Activated naive CD4-positive, alpha-beta T cell treated with anti-CD3 and anti-CD28 coated beads for 36 hours (primary cell): ENCODE measurements around the gene SQOR. TPM values are rescaled to one million over a fixed set of nuclear protein-coding genes. Genes with fewer than 3 reads are reported as not detected.

Experiments used
- CTCF ChIA-PET: fragments of 350-600 bp; sonication (Branson Sonifier 250); formaldehyde crosslinking; loops from one replicate; lab custom pipeline; 2021; ENCODE audit warnings: antibody characterized with exemption; lab: Charles Lee
- DNase-seq: peaks from one replicate; pipeline ENCODE4 v3.0.0-alpha.2; 2020
- H3K27ac Mint-ChIP-seq: one replicate; pipeline ENCODE4 v1.8.0; 2021; ENCODE audit warnings: mild to moderate bottlenecking, mixed read lengths
- H3K27me3 Mint-ChIP-seq: one replicate; pipeline ENCODE4 v1.8.0; 2021; ENCODE audit warnings: low read depth, mixed read lengths
- H3K36me3 Mint-ChIP-seq: one replicate; pipeline ENCODE4 v1.8.0; 2021; ENCODE audit warnings: low read depth, mixed read lengths
- H3K4me1 Mint-ChIP-seq: one replicate; pipeline ENCODE4 v1.8.0; 2021; ENCODE audit warnings: low read depth, mixed read lengths
- H3K4me3 Mint-ChIP-seq: one replicate; pipeline ENCODE4 v1.8.0; 2021; ENCODE audit warnings: mild to moderate bottlenecking, moderate library complexity, mixed read lengths
- H3K9me3 Mint-ChIP-seq: one replicate; pipeline ENCODE4 v1.8.0; 2021; ENCODE audit warnings: mixed read lengths
- intact Hi-C: fragments of 100-400 bp; cut with micrococcal nuclease; formaldehyde crosslinking; loops from one replicate; pipeline ENCODE4 v1.15.1; 2023
- total RNA-seq, 2 experiments: library from RNA; stranded (reverse); gene quantifications; one replicate each; pipeline ENCODE4 v1.2.3, GENCODE V29; 2021

The SQOR gene
- total RNA-seq: 10 to 100 TPM; 54.3 to 56.4 TPM

GRCh38 chr15:45634432-45635190 lies at the start of gene SQOR:
SQOR (plus strand) TSS chr15:45635029; CDS start chr15:45658924, 23,895 bp downstream.
- Mint-ChIP-seq H3K27me3 (no peaks in the 10 kb centered on the region), H3K4me1 (peaks cover 43% of the 10 kb centered on the region), H3K9me3 (no peaks in the 10 kb centered on the region), H3K27ac (peak within 1 kb of the TSS; percentile 86), H3K36me3 (peaks cover 6% of the 10 kb centered on the region), H3K4me3 (peak within 1 kb of the TSS; percentile 99)
- CTCF ChIA-PET: interaction anchor here (0.6 to 2.8 kb wide), 3 partner anchors 17 to 27 kb away, joined by 3 to 8 read pairs (median 3); no protein-coding TSS in a partner anchor
- intact Hi-C loops: loop anchor here (1.0 to 10.0 kb wide), 4 partner anchors 22 to 1210 kb away; partner anchors contain the start of gene CTDSPL2
- peak; percentile 76 for DNase-seq

DNA sequence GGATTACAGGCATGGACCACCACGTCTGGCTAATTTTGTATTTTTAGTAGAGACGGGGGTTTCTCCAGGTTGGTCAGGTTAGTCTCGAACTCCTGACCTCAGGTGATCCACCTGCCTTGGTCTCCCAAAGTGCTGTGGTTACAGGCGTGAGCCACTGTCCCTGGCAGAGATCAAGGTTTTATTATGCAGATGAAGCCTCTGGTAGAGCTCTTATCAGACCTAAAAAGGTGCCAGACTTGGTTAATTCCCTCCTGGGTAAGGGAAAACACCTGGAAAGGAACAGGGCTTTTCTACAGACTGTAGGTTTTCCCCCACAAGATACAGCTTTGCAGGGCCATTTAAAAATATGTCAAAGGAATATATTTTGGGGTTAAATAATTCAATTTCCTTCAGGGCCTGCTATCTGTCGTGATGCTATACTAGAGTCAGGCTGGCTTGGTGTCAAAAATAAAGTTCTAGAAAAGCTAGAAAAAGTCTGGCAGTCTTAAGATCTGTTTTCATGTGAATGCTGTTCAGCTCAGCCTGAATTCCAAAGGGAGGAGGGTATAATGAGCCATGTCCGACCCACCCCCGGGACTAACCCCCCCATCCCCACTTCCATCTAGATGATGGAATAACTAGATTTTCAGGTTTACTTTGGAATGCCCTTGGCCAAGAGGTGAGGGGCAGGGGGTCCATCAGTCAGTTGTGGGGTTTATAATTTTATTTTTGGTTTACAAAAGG lies 49.6 kb upstream of the SQOR start:
- no peak overlapping the region for H3K27ac Mint-ChIP-seq
- H3K4me3 Mint-ChIP-seq: peak overlapping the region; percentile 100
- DNase-seq: peak; percentile 43
- intact Hi-C loops: no loop called here
- peaks cover 37% of the 10 kb centered on the region for H3K4me1 Mint-ChIP-seq
- no peaks in the 10 kb centered on the region for H3K27me3 Mint-ChIP-seq
- H3K9me3 Mint-ChIP-seq: no peaks in the 10 kb centered on the region
- H3K36me3 Mint-ChIP-seq: peaks cover 2% of the 10 kb centered on the region
- CTCF ChIA-PET: interaction anchor here (0.5 to 3.9 kb wide), 5 partner anchors 29 to 381 kb away, joined by 3 to 20 read pairs (median 13); no protein-coding TSS in a partner anchor

DNA sequence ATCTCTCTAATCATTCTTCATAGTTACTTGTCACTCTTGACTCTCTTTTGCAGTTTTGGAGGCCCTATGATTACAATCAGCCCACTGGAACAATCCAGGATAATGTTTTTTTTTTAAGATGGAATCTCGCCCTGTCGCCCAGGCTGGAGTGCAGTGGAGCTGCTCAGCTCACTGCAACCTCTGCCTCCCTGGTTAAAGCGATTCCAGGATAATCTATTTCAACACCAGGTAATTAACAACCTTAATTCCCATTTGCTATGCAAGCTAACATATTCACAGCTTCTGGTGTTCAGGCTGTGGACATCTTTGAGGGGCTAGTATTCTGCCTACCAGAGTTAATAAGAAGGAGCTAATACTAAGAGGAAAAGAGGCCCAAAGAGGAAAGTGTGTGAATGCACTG lies 48.7 kb upstream of the SQOR start:
- Mint-ChIP-seq H3K9me3 (no peaks in the 10 kb centered on the region), H3K4me1 (peaks cover 41% of the 10 kb centered on the region), H3K4me3 (peak overlapping the region; percentile 100), H3K27me3 (no peaks in the 10 kb centered on the region), H3K36me3 (peaks cover 2% of the 10 kb centered on the region), H3K27ac (peak overlapping the region; percentile 100)
- no peak for DNase-seq
- CTCF ChIA-PET: interaction anchor here (0.9 to 3.9 kb wide), 8 partner anchors 25 to 384 kb away, joined by 3 to 20 read pairs (median 6); no protein-coding TSS in a partner anchor
- intact Hi-C loops: no loop called here

GRCh38 chr15:45586601-45587094 lies 48.2 kb upstream of the SQOR start:
- H3K4me3 Mint-ChIP-seq: peak overlapping the region; percentile 100
- H3K36me3 Mint-ChIP-seq: peaks cover 2% of the 10 kb centered on the region
- CTCF ChIA-PET: interaction anchor here (0.9 to 3.9 kb wide), 9 partner anchors 12 to 385 kb away, joined by 3 to 20 read pairs (median 5); no protein-coding TSS in a partner anchor
- H3K9me3 Mint-ChIP-seq: no peaks in the 10 kb centered on the region
- peaks cover 41% of the 10 kb centered on the region for H3K4me1 Mint-ChIP-seq
- DNase-seq: no peak
- peak overlapping the region; percentile 100 for H3K27ac Mint-ChIP-seq
- intact Hi-C loops: loop anchor here (1.0 kb wide), 7 partner anchors 28 to 386 kb away; partner anchors contain the start of gene SLC30A4
- no peaks in the 10 kb centered on the region for H3K27me3 Mint-ChIP-seq

DNA sequence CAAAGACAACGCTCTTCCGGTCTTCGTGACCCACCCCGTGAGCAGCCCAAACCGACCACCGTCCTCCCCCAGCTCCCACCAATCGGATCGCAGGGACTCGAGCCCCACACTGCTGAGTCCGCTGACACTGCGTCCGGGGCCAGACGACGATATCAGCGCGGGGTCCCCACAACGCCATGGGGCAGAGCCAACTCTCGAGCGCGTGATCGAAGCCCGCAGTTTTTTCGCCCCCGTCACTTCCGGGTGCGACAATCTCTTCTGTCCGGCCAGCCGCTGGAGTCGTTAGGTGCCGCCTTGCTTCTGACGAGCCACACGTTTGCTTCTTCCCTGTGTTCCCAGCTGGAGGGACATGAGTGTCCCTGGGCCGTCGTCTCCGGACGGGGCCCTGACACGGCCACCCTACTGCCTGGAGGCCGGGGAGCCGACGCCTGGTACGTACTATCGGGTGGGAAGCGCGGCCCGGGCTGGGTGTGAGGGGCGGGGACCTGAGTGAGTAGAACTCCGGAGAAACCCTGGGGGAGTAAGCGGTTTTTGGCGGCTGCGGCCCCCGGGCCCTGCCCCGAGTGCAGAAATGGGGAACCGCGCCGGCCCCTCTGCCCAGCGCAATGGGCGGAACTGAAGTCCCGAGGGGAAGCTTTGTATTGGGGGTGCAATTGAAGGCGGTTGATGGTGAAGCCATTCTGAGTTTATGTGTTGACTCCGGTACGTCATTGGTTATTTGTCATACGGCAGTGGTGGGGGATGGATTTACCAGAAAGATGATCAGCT lies 47.5 kb upstream of the SQOR start, which contains the start of gene BLOC1S6:
TSS of gene BLOC1S6 (plus strand) at position 285 of the 768 bp plus-strand sequence. CDS start at position 350, 65 bp downstream.
- H3K27ac Mint-ChIP-seq: peak within 1 kb of the TSS; percentile 100
- intact Hi-C loops: loop anchor here (1.0 kb wide), 7 partner anchors 27 to 387 kb away; partner anchors contain the start of gene SLC30A4
- no peaks in the 10 kb centered on the region for H3K27me3 Mint-ChIP-seq
- H3K9me3 Mint-ChIP-seq: no peaks in the 10 kb centered on the region
- CTCF ChIA-PET: interaction anchor here (0.9 to 3.9 kb wide), 13 partner anchors 13 to 386 kb away, joined by 3 to 20 read pairs (median 5); no protein-coding TSS in a partner anchor
- H3K36me3 Mint-ChIP-seq: peaks cover 2% of the 10 kb centered on the region
- peaks cover 41% of the 10 kb centered on the region for H3K4me1 Mint-ChIP-seq
- H3K4me3 Mint-ChIP-seq: peak within 1 kb of the TSS; percentile 100
- peak; percentile 91 for DNase-seq

DNA sequence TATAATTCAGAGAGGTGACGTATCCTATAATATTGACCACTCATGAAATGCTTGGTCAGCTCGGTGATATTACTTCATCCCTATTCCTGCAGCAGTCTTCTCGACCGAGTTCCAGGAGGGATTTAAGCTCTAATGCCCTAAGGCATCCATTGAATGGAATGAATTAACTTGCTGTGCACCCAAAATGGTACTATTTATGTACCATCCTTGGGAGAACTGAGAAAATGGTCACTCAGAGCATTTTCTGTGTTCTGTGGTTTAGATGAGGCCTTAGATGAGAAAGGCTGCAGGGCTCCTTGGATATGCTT lies 47.0 kb upstream of the SQOR start:
- intact Hi-C loops: loop anchor here (1.0 kb wide), 7 partner anchors 26 to 388 kb away; partner anchors contain the start of gene SLC30A4
- DNase-seq: no peak
- Mint-ChIP-seq H3K27me3 (no peaks in the 10 kb centered on the region), H3K9me3 (no peaks in the 10 kb centered on the region), H3K36me3 (peaks cover 2% of the 10 kb centered on the region), H3K27ac (peak overlapping the region; percentile 100), H3K4me3 (peak overlapping the region; percentile 100), H3K4me1 (peaks cover 41% of the 10 kb centered on the region)
- CTCF ChIA-PET: interaction anchor here (0.7 to 3.9 kb wide), 6 partner anchors 13 to 158 kb away, joined by 3 to 15 read pairs (median 8); no protein-coding TSS in a partner anchor

GRCh38 chr15:45588219-45588875 lies 46.5 kb upstream of the SQOR start:
- H3K27ac Mint-ChIP-seq: peak overlapping the region; percentile 100
- H3K4me3 Mint-ChIP-seq: peak overlapping the region; percentile 100
- H3K9me3 Mint-ChIP-seq: no peaks in the 10 kb centered on the region
- H3K27me3 Mint-ChIP-seq: no peaks in the 10 kb centered on the region
- intact Hi-C loops: no loop called here
- CTCF ChIA-PET: interaction anchor here (0.7 to 3.9 kb wide), 7 partner anchors 12 to 158 kb away, joined by 3 to 15 read pairs (median 5); no protein-coding TSS in a partner anchor
- DNase-seq: no peak
- H3K36me3 Mint-ChIP-seq: peaks cover 3% of the 10 kb centered on the region
- peaks cover 41% of the 10 kb centered on the region for H3K4me1 Mint-ChIP-seq

DNA sequence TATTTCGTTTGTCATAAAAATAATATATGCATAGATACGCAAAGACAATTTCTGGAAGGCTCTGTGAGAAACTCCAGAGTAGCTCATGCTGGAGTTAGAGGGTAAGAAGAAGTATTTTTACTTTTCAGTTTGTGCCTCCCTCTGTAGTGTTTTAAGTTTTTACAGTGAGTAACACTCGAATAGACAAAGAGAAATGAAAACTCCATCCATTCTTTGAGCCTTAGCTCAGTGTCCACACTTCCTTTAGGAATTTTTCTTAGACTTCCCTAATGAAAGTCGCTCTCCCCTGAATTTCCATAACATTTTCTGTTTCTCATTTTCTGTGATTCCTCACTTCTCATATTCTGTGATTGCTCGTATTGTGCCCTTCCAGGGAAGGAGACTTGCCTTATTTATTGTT lies 45.6 kb upstream of the SQOR start:
- peaks cover 38% of the 10 kb centered on the region for H3K4me1 Mint-ChIP-seq
- H3K36me3 Mint-ChIP-seq: peaks cover 10% of the 10 kb centered on the region
- CTCF ChIA-PET: interaction anchor here (1.3 to 3.9 kb wide), 4 partner anchors 23 to 159 kb away, joined by 3 to 15 read pairs (median 12); no protein-coding TSS in a partner anchor
- intact Hi-C loops: no loop called here
- H3K4me3 Mint-ChIP-seq: no peak overlapping the region
- H3K27me3 Mint-ChIP-seq: no peaks in the 10 kb centered on the region
- no peak for DNase-seq
- no peaks in the 10 kb centered on the region for H3K9me3 Mint-ChIP-seq
- no peak overlapping the region for H3K27ac Mint-ChIP-seq

- Mint-ChIP-seq H3K4me1 (peaks cover 10% of the 10 kb centered on the region), H3K27ac (no peak overlapping the region), H3K36me3 (peaks cover 23% of the 10 kb centered on the region), H3K4me3 (no peak overlapping the region), H3K9me3 (no peaks in the 10 kb centered on the region), H3K27me3 (no peaks in the 10 kb centered on the region)
- CTCF ChIA-PET: interaction anchor here (0.8 to 1.6 kb wide), 3 partner anchors 20 to 280 kb away, joined by 3 to 7 read pairs (median 4); no protein-coding TSS in a partner anchor
- DNase-seq: no peak
- intact Hi-C loops: no loop called here
Measured at GRCh38 chr15:45594319-45594718, 40.5 kb upstream of the SQOR start.

DNA sequence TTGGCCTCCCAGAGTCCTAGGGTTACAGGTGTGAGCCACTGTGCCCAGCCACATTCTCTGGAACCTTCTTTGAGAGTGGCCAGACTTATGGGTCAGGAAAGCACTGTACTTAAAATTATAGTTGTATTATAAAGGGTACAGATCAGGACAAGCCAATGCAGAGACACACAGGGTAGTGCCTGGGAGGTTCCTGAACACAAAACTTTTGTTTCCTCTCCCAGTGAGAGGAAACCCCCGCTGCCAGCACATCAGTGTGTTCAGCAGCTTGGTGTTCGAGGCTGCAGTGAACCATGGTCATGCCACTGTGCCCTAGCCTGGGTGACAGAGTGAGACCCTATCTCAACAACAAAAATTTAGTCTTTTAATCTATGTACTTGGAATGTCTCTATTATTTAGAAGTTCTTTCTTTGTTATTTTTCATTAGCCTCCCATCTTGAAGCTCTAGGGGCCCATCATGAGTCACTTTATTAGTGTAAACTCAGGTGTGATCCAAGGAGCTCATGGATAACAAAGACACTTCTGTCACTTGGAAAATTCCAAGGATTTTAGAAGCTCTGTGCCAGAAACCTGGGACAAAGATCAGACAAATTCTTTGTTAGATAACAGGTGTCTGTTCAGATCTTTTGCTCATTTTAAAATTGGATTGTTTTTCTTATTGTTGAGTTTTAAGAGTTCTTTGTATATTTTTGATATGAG lies 39.8 kb upstream of the SQOR start:
- no peak for DNase-seq
- H3K27ac Mint-ChIP-seq: no peak overlapping the region
- peaks cover 23% of the 10 kb centered on the region for H3K36me3 Mint-ChIP-seq
- peaks cover 6% of the 10 kb centered on the region for H3K4me1 Mint-ChIP-seq
- H3K27me3 Mint-ChIP-seq: no peaks in the 10 kb centered on the region
- CTCF ChIA-PET: no interaction called here
- H3K4me3 Mint-ChIP-seq: no peak overlapping the region
- no peaks in the 10 kb centered on the region for H3K9me3 Mint-ChIP-seq
- intact Hi-C loops: no loop called here
